Measurements from ENCODE around the gene TRIM63.

The TRIM63 gene

DNA sequence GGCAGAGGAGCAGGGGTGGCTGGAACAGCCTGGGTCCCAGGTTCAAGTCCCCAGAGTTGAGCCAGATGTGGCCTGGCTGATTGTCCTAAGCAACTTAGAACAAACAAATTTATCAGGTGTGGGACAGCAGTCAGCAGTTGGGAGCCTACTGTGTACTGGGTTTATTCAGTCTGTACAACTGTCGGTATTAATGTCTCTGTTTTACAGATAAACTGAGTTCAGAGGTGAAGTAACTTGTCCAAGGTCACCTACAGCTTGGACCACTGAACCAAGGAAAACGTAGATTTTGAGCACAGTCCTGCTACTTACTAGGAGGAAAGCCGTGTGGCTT is 14.6 kb upstream of the TRIM63 start:
- TF ChIP-seq, protein P1, sequence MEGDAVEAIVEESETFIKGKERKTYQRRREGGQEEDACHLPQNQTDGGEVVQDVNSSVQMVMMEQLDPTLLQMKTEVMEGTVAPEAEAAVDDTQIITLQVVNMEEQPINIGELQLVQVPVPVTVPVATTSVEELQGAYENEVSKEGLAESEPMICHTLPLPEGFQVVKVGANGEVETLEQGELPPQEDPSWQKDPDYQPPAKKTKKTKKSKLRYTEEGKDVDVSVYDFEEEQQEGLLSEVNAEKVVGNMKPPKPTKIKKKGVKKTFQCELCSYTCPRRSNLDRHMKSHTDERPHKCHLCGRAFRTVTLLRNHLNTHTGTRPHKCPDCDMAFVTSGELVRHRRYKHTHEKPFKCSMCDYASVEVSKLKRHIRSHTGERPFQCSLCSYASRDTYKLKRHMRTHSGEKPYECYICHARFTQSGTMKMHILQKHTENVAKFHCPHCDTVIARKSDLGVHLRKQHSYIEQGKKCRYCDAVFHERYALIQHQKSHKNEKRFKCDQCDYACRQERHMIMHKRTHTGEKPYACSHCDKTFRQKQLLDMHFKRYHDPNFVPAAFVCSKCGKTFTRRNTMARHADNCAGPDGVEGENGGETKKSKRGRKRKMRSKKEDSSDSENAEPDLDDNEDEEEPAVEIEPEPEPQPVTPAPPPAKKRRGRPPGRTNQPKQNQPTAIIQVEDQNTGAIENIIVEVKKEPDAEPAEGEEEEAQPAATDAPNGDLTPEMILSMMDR (IDR thresholded peaks at IDR 0.05; ENCODE audit: insufficient read depth, low read length, poor library complexity, severe bottlenecking): no peak
- no peaks in the 10 kb centered on the region; the same call in 1 of the 2 replicates for H3K27me3 ChIP-seq (replicated peaks; ENCODE audit: control insufficient read depth, insufficient read depth, low read length)
- DNase-seq (ENCODE audit: extremely low read depth, insufficient read length): no peak
- no peak overlapping the region for H3K4me3 ChIP-seq (replicated peaks; ENCODE audit: low read depth, low read length)
- H3K36me3 ChIP-seq (ENCODE audit: control insufficient read depth, insufficient read depth, low read length): no peaks in the 10 kb centered on the region

DNA sequence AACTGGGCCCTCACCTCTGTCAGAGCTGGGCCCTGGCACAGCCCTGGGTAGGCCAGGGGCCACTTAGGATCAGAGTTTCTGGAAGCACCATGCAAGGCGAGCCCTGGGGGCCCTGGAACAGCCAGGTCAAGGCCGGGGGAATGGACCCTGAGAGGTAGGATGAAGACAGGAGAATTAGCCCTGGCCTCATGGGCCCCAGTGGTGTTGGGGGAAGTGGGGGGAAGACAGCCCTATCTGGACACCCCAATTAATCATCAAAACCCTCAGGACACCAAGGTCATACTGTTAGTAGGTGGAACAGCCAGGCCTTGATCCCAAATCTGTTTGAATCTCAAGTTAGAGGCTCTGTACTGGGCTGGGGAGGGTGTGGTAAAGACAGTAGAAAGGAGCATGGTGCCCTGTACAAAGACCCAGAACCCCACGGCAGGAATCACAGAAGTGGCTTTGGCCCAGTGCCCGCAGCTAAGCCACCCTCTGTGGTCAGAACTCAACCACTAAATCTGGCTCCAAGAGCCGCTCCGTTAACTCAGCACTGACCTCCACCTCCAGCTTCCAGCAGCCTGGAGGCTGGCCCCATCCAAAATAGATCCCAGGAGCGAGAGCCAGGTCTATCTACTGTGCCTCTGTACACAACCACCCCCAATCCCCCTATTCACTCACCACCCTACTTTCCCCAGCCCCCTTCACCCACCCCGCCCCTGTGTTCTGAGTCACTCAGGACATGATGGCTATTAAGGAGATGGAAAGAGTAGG is 14.0 kb upstream of the TRIM63 start:
- TF ChIP-seq, protein P1 (IDR thresholded peaks at IDR 0.05; ENCODE audit: insufficient read depth, low read length, poor library complexity, severe bottlenecking): no peak
- H3K27me3 ChIP-seq (replicated peaks; ENCODE audit: control insufficient read depth, insufficient read depth, low read length): no peaks in the 10 kb centered on the region; the same call in 1 of the 2 replicates
- no peak for DNase-seq (ENCODE audit: extremely low read depth, insufficient read length)
- H3K4me3 ChIP-seq (replicated peaks; ENCODE audit: low read depth, low read length): no peak overlapping the region
- no peaks in the 10 kb centered on the region for H3K36me3 ChIP-seq (ENCODE audit: control insufficient read depth, insufficient read depth, low read length)

DNA sequence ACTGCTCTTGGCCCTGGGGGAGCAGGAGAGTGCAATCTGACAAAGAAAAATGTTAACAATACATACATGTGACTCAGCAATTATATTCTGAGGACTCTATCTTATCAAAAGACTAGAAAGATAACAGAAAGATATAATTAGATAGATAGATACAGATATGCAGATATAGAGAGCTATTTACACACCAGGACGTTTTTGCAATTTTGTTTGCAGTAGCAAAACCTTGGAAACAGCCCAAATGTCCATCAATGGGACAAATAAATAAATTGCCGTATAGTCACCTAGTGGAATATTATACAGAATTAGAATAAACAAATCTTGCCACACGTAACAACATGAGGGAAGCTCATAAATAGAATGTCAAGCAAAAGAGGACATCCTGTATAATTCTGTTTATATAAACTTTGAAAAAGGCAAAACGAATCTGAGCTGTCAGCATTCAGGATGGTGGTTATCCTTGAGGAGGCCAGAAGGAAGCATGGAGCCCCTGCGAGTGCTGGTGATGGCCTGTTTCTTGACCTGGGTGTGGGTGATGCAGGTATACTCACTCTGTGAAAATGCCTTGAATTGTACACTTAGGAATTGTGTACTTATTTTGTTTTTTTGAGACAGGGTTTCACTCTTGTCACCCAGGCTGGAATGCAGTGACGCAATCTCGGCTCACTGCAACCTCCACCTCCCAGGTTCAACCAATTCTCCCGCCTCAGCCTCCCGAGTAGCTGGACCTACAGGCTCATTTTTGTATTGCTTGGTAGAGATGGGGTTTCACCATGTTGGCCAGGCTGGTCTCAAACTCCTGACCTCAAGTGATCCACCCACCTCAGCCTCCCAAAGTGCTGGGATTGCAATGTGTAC is 12.8 kb upstream of the TRIM63 start:
- DNase-seq (ENCODE audit: extremely low read depth, insufficient read length): no peak
- Histone ChIP-seq H3K4me3 (replicated peaks; ENCODE audit: low read depth, low read length) (no peak overlapping the region), H3K36me3 (ENCODE audit: control insufficient read depth, insufficient read depth, low read length) (no peaks in the 10 kb centered on the region), H3K27me3 (replicated peaks; ENCODE audit: control insufficient read depth, insufficient read depth, low read length) (peaks cover 2% of the 10 kb centered on the region; the same call in 1 of the 2 replicates)
- TF ChIP-seq, protein P1 (IDR thresholded peaks at IDR 0.05; ENCODE audit: insufficient read depth, low read length, poor library complexity, severe bottlenecking): no peak

DNA sequence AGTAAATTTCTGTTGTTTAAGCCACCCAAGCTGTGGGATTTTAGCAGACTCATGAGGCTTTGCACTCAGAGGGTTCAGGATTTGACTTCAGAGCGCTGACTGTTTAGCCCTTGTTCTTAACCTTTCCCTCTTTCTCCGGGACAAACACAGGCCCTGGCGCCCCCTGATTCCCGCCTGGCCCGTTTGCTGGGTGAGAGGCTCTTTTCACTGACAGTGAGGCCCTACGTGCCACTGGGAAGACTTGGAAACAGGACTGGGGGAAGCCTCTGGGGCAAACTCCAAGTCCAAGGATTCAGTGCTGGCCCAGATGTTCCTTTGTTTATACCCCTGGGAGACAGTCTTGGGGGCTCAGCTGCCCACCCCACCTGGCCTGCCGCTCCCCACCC is 11.7 kb upstream of the TRIM63 start:
- H3K4me3 ChIP-seq (replicated peaks; ENCODE audit: low read depth, low read length): no peak overlapping the region
- DNase-seq (ENCODE audit: extremely low read depth, insufficient read length): no peak
- H3K27me3 ChIP-seq (replicated peaks; ENCODE audit: control insufficient read depth, insufficient read depth, low read length): peaks cover 2% of the 10 kb centered on the region; the same call in 1 of the 2 replicates
- TF ChIP-seq, protein P1 (IDR thresholded peaks at IDR 0.05; ENCODE audit: insufficient read depth, low read length, poor library complexity, severe bottlenecking): no peak
- H3K36me3 ChIP-seq (ENCODE audit: control insufficient read depth, insufficient read depth, low read length): no peaks in the 10 kb centered on the region

DNA sequence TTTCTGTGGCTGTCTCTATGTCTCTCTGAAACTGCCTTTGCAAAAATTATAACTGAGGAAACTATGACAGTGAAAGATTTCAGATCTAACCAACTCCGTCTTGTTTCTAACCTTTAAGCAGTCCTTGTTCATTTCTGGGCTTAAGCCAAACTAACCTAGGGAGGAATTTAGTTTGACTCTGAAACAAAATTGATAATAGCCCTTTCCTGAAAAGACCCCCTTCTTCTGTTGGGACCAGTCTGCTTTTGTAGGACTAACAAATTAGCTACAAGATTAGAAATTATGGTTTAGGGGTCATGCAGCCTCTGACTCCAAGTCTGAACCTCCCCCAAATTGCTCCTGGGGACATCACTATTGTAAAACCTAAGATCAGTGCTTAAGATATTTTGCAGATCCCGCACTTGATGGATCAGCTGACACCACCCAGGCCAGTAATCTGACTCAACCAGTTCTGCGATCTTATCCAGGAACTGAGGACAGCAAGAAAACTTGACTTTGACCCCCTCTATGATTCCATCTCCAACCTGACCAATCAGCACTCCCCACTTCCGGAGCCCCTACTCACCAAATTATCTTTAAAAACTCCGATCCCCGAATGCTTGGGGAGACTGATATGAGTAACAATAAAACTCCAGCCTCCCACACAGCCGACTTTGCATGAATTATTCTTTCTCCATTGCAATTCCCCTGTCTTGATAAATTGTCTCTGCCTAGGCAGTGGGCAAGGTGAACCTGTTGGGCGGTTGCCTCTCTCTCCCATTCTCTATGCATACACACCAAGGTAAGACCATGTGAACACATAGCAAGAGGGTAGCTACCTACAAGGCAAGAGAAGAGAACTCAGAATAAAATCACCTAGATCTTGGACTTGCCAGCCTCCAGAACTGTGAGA is 11.1 kb upstream of the TRIM63 start:
- Histone ChIP-seq H3K4me3 (replicated peaks; ENCODE audit: low read depth, low read length) (no peak overlapping the region), H3K27me3 (replicated peaks; ENCODE audit: control insufficient read depth, insufficient read depth, low read length) (peaks cover 2% of the 10 kb centered on the region; the same call in 1 of the 2 replicates), H3K36me3 (ENCODE audit: control insufficient read depth, insufficient read depth, low read length) (no peaks in the 10 kb centered on the region)
- TF ChIP-seq, protein P1 (IDR thresholded peaks at IDR 0.05; ENCODE audit: insufficient read depth, low read length, poor library complexity, severe bottlenecking): no peak
- DNase-seq (ENCODE audit: extremely low read depth, insufficient read length): no peak

Data from GM06990 (cell line).